GM19023 (cell line): Measurements from ENCODE around the gene COG8.
A peak's percentile ranks its signal among the peaks of the same experiment; 100 is the strongest.
"Not testable (repeated sequence)": the region's sequence is repeated elsewhere in the genome, so short reads cannot be mapped to it uniquely, and the experiment has no call there.

Experiments used
- ATAC-seq: cut with Tn5 transposase; IDR thresholded peaks from one replicate; pipeline ENCODE4 v1.9.1; 2021; ENCODE audit warnings: mild to moderate bottlenecking, moderate library complexity; ENCODE audit not compliant: unreplicated experiment

COG8 gene, protein sequence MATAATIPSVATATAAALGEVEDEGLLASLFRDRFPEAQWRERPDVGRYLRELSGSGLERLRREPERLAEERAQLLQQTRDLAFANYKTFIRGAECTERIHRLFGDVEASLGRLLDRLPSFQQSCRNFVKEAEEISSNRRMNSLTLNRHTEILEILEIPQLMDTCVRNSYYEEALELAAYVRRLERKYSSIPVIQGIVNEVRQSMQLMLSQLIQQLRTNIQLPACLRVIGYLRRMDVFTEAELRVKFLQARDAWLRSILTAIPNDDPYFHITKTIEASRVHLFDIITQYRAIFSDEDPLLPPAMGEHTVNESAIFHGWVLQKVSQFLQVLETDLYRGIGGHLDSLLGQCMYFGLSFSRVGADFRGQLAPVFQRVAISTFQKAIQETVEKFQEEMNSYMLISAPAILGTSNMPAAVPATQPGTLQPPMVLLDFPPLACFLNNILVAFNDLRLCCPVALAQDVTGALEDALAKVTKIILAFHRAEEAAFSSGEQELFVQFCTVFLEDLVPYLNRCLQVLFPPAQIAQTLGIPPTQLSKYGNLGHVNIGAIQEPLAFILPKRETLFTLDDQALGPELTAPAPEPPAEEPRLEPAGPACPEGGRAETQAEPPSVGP

DNA sequence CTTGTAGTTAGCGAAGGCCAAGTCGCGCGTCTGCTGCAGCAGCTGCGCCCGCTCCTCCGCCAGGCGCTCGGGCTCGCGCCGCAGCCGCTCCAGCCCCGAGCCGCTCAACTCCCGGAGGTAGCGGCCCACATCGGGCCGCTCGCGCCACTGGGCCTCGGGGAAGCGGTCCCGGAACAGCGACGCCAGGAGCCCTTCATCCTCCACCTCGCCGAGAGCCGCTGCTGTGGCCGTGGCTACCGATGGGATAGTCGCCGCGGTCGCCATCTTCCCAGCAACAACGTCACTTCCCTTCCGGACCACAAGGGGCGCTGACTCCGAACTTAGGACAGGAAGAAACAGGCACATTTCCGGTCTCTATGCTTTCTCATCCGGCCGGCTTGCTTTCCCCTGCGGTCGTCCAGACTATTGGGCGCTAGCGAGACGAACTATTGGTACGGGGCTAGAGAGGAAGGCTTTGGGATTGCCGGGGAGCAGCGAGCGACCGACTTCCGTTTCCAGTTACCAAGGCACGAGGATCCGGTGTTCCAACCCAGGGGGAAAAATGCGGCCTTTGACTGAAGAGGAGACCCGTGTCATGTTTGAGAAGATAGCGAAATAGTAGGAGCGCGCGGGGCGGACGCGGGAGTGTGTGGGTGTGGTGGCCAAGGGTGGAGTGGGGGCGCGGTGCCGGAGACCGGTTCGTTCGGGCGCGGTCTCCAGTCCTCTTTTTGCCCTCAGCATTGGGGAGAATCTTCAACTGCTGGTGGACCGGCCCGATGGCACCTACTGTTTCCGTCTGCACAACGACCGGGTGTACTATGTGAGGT, at the start of gene COG8, which contains the start of gene NIP7:
Gene COG8, minus strand, starts transcription at position 276 of the 806 bp plus-strand sequence. Its CDS starts 12 bp downstream, at position 264.
Gene NIP7, plus strand, starts transcription at position 484 of the 806 bp plus-strand sequence. Its CDS starts 58 bp downstream, at position 542.
- ATAC-seq: peak; percentile 92

DNA sequence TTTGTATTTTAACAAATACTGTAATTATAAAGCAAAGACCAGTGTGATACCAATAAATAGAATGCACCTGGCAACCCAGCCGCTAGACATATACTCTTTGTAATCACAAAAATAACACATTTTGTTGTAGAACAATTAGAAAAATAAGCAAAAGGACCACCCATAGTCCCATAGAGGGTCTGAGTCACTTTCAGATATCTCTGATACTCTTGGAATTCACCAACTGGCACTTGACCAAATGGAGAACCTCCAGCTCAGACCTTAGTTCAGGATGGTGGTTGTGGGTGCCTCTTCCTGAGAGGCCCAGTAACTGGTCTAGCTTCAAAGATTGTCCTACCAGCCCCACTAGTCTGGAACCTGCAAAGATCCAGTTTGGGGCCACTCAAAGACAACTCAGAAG, 47.2 kb upstream of the COG8 start:
- no peak for ATAC-seq

DNA sequence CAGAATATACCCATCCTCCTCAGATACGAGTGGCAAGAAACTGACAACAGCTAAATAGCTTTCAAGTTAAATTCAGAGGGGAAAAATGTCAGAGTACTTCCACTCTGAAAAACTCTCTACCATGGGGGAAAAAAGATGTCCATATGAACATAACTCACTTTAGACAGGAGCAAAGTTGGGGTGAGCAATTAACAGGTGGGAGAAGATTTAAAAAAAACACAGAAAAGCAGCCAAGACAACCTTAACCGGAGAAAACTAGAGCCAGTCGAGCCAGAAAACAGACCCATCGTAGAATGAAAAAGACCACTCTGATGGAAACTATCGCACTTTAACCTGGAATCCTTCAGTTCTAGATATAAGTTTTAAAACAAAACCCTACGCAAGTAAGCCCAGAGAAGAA, 45.6 kb upstream of the COG8 start:
- ATAC-seq: no peak

DNA sequence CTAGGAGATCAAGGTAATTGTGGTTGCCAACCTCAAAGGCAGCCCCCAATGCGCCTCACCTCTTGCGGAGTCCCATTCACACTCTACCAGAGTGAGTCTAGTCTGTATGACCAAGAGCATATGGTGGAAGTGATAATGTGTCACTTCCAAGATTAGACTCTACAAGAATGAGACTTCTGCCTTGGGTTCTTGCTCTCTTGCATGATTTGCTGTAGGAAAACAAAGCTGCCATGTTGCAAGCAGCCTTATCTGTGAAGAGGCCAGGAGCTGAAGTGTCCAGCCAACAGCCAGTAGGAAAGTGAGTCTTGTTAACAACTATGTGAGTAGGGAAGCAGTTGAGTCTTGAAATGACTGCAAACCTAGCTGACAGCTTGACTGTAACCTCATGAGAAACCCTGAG, 43.1 kb upstream of the COG8 start:
- no peak for ATAC-seq

DNA sequence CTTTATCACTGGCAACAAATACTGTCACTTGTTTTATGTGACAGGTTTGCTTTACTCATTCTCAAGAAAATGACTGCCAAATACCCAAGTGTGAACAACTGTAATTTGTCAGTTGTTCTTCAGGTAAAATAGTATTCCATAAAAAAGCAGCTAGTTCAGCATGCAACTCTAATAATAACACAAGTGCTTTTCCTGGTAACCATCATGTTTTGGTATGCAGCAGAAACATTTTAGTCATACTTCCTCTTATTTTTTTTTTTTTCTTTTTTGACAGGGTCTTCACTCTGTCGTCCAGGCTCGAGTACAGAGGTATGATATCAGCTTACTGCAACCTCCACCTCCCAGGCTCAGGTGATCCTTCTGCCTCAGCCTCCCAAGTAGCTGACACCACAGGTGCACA, 41.9 kb upstream of the COG8 start:
- ATAC-seq: no peak

DNA sequence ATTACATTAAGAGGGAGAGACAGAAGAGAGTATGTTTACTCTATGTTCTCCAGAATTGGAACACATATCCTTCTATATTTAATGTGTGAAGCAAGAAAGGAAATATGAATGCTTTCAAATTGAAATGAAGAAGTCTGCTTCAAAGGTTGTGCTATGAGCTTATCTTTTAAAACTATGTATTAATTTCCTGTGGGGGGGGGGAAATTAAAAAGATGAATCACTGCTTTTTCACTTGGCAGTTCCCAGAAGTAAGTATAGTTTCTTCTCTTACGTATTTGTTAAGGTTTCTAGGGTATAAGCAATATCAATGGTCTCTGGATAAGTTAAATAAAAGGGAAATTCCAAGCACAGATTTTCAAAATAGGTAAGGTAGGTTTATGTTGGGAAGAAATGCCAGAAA, 39.4 kb upstream of the COG8 start:
- ATAC-seq: no peak

DNA sequence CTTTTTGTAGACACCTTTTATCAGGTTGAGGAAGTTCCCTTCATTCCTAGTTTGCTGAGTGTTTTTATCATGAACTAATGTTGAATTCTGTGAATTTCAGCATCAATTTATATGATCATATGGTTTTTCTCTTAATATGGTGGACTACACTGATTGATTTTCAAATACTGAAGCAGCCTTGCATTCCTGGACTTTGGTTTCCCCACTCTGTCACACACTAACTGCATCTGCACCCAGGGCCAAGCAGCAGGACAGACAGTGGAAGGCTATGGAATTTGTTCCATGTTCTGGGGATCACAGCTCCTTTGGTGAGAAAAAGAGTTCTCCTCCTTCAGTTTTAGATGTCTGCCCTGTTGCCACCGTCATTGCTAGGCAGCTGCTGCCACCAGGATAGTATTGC, 38.7 kb upstream of the COG8 start:
- ATAC-seq: no peak

DNA sequence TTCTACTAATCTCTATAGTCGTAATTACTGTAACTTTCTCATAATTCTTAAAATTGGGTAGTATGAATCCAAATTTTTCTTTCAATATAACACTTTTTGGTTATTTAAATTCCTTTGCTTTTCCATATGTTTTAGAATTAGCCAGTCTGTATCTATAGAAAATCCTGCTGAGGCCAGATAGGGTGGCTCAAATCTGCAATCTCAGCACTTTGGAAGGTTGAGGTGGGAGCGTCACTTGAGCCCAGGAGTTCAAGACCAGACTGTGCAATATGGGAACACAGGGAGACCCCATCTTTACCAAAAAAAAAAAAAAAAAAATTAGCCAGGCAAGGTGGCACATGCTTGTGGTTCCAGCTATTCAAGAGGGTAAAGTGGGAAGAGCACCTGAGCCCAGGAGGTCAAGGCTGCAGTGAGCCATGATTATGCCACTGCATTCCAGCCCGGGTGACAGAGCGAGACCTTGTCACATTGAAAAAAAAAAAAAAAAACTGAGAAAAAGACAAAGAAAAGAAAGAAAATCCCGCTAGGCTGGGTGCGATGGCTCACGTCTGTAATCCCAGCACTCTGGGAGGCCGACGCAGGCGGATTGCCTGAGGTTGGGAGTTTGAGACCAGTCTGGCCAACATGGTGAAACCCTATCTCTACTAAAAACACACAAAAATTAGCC, 37.2 kb upstream of the COG8 start:
- ATAC-seq: no peak

DNA sequence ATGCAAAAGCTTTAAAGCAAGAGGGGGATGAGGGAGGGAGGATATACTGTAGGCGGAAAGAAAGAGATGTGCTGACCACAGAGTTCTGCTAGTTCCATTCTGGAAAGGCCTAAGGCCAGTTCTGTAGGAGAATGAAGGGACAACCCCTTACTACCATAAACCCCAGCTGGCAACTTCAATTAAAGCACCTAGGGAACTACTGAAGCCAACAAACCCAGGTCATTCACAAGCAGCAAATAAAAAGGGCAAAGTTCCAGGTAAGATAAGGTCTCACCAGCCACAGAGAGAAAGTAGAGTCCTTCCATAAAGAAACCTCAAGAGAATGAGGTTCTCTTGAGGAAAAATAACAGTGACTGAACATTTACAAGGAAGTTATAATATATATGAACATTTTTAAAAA, 33.7 kb upstream of the COG8 start:
- no peak for ATAC-seq

DNA sequence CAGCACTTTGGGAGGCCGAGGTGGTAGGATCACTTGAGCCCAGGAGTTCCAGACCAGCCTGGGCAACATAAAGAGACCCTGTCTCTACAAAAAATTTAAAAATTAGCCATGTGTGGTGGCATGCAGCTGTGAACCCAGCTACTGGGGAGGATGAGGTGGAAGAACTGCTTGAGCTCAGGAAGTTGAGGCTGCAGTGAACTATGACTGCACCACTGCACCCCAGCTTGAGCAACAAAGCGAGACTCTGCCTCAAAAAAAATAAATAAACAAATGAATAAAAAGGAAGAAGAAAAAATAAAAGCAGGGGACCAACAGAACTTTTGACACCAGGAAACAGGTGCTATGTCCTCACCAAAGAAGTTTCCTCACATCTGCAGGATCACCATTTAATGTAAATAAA, 32.2 kb upstream of the COG8 start:
- no peak for ATAC-seq

DNA sequence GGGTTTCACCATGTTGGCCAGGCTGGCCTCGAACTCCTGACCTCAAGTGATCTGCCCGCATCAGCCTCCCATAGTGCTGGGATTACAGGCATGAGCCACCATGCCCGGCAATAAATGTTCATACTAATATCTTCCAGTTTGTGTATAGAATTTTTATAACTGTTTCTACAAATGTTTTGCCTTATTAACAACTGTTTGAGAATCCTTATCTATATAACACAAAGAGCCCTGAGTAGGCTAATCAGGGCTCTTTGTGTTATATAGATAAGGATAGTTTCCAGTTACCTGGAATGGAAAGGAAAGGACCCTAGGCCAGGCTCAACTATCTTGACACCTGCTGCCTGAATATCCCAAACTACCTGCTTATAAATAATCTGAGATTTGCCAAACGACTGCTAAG, 29.5 kb upstream of the COG8 start:
- ATAC-seq: no peak

DNA sequence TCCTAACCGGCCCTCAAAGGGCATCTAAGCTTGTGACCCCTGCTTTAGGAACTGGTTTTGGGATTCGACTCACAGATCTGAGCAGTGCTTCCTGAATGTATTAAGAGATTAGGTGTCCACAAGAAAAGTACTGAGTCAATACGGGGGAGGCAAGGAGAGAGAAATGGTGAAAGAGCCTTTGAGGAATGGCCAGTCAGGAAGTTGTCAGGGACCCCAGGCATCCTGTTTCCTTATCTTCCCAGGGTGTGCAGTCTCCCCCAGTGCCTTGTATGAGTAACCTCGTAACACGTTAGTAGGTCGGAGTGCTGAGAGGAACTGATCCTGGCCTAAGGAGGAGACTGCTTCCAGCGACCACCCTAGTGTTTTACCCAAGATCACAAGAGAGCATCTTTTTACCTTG, 28.6 kb upstream of the COG8 start:
- ATAC-seq: no peak

DNA sequence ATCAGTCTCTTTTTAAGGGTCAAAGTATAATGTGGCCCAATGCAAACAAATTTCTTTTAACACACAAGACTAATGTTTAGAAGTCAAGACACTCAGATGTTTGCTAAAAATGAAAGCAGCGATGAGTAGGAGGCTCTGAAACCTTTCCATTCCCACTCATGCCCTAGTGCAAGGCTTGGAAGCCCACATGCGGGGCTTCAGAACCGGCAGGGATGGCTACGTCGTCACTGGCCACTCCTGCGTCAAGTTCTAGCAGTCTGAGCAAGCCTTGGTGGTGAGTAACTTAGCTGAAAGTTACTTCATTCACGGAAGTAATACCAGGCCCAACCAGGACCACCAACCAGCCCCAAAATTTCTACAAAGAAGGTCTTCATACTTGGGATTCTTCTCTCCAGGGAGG, 27.1 kb upstream of the COG8 start:
- ATAC-seq: no peak

DNA sequence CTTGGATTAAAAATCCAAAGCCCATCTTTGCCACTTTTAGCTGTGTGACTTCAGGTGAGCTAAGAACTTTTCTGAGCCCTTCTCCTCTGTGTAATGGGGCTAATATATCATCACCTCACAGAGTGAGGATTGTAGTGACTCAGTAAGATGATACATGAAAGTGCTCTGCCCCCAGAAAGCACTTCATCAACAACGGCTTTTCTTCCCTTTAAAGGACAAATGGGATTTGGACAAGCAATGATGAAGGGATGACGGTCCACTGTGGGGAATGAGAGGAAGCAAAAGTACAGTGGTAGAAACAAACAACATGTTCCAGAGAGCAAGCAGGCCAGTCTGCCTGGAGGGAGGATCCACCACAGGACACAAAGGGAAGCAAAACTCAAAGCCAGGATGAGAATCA, 26.5 kb upstream of the COG8 start:
- ATAC-seq: no peak

DNA sequence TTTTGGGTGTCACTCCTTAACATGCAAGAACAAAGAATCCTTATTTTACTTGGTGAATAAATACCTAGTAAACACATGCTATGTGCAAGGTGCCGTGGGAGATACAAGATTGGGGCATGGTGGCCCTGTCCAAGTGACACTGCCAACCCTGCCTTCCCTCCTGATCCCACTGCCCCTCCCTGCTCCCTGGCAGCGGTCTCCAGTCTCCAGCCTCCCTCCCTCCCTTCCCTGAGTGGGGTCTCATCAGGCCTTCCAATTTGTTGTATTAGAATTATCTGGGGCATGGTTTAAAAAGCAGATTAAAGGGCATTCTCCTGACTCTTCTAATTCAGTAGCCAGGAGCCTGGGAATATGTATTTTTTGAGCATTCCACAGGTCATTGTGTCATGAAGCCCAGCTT, 24.7 kb upstream of the COG8 start:
- ATAC-seq: no peak

DNA sequence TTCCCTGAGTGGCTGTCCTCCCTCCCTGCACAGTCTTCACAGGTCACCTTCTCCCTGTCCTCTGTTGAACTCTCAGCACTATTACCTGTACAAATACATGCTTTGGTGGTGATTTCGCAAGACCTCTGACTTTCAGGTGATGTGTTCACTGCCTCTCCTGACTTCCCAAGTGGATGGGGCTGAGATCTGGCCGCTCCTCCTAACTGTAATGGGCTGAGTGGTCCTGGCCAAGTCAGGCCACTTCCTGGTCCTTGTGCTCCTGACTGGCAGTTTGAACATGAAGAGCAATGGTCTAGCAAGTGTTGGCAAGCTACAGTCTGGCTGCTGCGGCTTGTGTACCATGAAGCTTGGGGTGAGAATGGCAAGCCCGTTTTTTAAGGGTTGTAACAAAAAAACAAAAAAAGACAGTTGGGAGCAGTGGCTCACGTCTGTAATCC, 23.9 kb upstream of the COG8 start:
- ATAC-seq: no peak

DNA sequence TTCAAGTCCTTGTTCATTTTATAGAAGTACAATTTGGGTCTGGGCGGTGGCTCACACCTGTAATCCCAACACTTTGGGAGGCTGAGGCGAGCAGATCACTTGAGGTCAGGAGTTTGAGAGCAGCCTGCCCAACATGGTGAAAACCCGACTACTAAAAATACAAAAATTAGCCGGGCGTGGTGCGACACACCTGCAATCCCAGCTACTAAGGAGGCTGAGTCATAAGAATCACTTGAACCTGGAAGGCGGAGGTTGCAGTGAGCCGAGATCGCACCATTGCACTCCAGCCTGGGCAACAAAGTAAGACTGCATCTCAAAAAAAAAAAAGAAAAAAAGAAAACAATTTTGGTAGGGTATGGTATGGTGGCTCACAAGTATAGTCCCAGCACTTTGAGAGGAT, 20.7 kb upstream of the COG8 start:
- ATAC-seq: not testable (repeated sequence)

DNA sequence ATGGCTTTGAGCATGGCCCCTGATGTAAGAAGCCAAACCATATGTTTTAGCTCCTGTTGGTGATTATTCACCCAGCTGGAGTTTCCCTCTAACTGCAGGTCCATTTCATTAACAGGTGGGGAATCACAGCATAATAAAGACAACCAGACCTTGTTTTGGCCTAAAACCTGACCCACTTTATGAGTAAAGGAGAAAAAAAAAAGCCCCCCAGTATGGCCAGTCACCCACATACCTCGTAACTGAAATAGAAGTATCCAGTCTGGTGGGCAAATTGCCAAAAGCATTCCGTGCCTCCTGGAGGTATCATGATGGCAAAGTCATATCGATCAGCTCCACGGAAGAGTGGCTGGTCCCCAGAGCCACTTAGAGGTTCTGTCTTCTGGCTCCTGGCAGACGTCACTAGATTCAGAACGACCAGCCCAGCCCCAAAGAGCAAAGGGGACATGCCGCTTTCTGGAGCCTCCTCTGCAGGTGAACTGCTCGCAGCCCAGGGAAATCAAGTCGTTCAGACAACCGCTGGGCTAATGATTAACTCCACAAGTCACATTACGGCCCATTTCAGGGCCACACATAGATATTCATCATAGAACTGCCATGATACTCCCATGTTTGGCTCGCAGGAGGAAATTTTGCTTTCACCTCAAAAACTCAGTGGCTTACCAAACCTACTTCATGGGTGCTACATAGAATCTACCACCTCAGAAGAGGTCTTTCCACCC, 12.1 kb upstream of the COG8 start, which contains the start of gene TMED6:
Gene TMED6, minus strand, starts transcription at position 478 of the 719 bp plus-strand sequence. Its CDS starts 33 bp downstream, at position 445.
- ATAC-seq: no peak

DNA sequence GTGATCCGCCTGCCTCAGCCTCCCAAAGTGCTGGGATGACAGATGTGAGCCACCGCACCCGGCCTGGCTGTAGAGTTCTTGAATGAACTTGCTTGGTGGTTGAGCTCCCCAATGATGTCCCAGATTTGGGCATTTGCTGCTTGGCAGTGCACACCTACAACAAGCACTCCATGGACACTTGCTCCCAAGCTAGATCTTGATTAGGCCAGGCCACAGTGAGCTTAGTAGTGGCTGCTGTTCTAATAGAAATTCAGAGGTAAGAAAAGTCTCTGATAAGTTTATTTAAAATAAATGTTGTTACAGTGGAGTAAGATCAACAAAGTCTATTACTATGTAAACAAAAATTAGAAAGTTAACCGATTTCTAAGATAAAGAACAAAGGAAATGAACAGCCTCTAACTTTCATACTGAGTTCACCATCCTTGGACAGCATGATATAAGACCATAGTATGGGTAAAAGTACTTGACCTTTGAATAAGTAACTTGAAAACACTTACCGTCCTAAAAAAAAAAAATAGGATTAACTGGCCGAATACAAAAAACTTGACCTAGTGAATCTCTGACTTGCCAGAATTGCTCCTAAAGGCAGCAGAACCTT, 11.3 kb upstream of the COG8 start:
- ATAC-seq: no peak

DNA sequence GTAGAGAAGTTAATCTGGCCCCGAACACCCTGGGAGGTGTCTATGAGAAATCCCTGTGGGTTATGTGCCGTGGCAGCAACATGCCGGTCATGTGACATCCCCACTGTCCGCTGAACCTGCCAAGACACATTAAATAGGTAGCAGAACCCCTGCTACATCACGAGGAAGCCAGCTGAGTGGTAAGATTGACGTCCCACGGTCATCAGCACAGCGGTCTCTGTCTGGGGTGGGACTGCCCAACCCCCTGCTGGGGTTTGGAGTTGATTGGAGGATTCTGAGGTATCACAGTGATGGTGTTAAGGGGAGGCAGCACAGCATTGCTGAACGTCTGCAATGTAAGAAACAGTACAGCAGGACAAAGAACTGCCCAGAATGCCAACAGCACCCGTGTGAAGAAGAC, 10.2 kb upstream of the COG8 start:
- ATAC-seq: no peak
